NT2/D1 (cell line): ENCODE data around the gene COMMD9.
"Not testable (repeated sequence)": the region's sequence is repeated elsewhere in the genome, so short reads cannot be mapped to it uniquely, and the experiment has no call there.

ENCODE experiments used
- DNase-seq: peaks from one replicate; pipeline ENCODE4 v3.0.0-alpha.2; 2011; ENCODE audit warnings: low read depth, low spot score
- H3K27me3 ChIP-seq: 2 replicates; pipeline ENCODE4 v1.6.0; 2011; ENCODE audit warnings: mild to moderate bottlenecking; ENCODE audit not compliant: insufficient read length, insufficient read depth
- H3K36me3 ChIP-seq: 2 replicates; pipeline ENCODE4 v1.6.1; 2011; ENCODE audit warnings: mild to moderate bottlenecking, low read length, mixed read lengths; ENCODE audit not compliant: insufficient read depth, insufficient read length
- H3K4me1 ChIP-seq: 2 replicates; pipeline ENCODE4 v1.5.1; 2011; ENCODE audit not compliant: insufficient read depth, insufficient read length
- H3K4me3 ChIP-seq: 2 replicates; pipeline ENCODE4 v1.5.1; 2011; ENCODE audit warnings: low read depth; ENCODE audit not compliant: insufficient read length
- H3K9ac ChIP-seq: 2 replicates; pipeline ENCODE4 v1.6.0; 2011; ENCODE audit warnings: low read depth; ENCODE audit not compliant: insufficient read length
- H3K9me3 ChIP-seq: 2 replicates; pipeline ENCODE4 v1.5.1; 2011; ENCODE audit warnings: mild to moderate bottlenecking, low read length; ENCODE audit not compliant: insufficient read depth
- SUZ12 ChIP-seq: IDR thresholded peaks from 2 replicates; pipeline ENCODE4 v1.6.1; 2011; ENCODE audit not compliant: insufficient read length, insufficient read depth; ENCODE audit errors: extremely low read depth
- YY1 ChIP-seq: IDR thresholded peaks from 2 replicates; pipeline ENCODE4 v1.6.1; 2011; ENCODE audit not compliant: insufficient read length, insufficient read depth
- ZNF274 ChIP-seq: IDR thresholded peaks from 2 replicates; pipeline ENCODE4 v1.6.1; 2011; ENCODE audit warnings: mild to moderate bottlenecking, low read depth, low read length

COMMD9 gene

DNA sequence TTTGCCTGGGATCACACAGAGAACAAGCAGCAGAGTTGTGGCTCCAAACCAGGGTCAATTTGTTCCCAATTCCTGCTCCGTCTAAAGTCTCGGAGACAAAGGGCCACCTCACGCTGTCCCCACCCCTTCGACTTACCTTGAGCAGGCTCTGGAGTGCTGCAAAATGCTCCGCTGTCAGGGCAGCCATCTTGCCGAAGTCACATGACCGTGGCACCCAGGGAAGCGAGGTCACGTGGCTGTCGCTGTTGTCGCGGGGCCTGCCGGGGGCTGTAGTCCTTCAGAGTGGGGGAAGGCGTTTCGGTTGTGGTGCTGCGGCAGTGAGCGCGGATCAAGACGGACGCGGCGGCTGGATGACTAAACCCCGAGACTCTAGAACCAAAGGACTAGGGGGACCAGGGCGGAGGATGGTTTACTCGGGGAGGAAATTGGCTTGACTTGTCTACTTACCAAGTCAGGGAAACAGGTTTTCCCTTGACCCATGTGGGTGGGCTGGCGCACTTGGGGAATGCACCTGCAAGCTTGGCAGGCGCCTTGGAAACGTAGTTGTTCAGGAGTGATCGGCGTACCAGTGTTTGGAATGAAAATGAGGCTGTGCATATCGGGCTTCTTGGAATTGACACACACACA lies at the start of gene COMMD9:
Gene COMMD9 (minus strand): TSS at position 199 of the 627 bp plus-strand sequence. CDS start 12 bp downstream, at position 187.
- Histone ChIP-seq H3K9ac (peak within 1 kb of the TSS; percentile 50), H3K9me3 (no peaks in the 10 kb centered on the region), H3K4me1 (no peaks in the 10 kb centered on the region), H3K4me3 (peak within 1 kb of the TSS; percentile 82), H3K36me3 (no peaks in the 10 kb centered on the region), H3K27me3 (peaks cover 30% of the 10 kb centered on the region)
- TF ChIP-seq ZNF274 (no peak), SUZ12 (no peak), YY1 (peak; percentile 97)
- DNase-seq, result peak; percentile 92

DNA sequence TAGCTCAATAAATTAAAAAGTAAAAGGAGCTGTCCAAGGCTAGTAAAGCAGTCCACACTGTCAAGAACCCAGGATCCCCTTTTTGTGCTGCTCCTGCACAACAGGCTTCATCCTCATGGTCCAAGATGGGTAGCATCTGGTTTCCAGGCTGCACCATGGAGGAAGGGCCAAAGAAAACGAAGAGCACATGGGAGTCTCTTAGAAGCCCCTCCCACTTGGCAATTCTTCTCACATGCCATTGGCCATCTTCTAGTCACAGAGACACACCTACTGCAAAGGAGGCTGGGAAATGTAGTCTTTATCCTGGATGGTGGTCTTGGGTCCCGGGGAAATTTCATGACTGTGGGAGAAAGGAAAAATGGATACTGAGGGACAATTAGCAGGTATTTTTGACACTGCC lies 44.7 kb upstream of the COMMD9 start:
- Histone ChIP-seq H3K9me3 (no peaks in the 10 kb centered on the region), H3K27me3 (no peaks in the 10 kb centered on the region), H3K4me1 (no peaks in the 10 kb centered on the region), H3K4me3 (no peak overlapping the region), H3K9ac (no peak overlapping the region), H3K36me3 (no peaks in the 10 kb centered on the region)
- peak; percentile 46 for DNase-seq
- TF ChIP-seq YY1 (no peak), SUZ12 (no peak), ZNF274 (no peak)

DNA sequence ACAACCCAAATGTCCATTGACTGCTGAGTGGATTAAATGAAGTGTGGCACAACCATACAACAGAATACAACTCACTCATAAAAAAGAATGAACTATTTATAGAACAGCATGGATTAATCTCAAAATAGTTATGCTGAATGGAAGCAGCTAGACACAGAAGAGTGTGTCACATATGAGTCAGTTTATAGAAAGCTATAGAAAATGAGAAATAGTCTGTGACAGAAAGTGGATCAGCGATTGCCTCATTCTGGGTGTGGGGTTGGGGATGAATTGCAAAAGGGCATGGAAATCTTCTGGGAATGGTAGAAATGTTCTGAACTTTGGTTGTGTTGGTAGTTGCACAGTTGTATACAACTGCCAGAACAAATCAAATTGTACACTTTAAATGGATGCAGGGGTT lies 44.2 kb upstream of the COMMD9 start:
- H3K36me3 ChIP-seq, result no peaks in the 10 kb centered on the region
- DNase-seq, result no peak

DNA sequence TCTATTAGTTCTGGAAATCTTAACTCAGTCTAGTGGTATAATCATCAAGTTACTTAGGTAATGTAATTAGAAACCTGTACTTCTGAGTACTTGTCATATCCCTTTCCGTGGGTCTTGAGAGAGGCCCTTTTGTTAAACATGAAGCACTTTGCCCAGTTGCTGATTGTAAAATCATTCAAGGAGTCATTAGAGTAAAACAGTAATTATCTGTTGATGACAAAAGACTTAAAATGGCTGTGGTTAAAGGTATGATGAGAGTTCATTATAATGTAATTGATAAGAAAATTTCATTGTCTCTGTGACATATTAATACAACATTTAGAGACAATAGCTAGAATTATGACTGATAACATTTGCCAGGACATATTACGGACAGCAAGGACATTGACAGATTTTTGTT lies 41.2 kb upstream of the COMMD9 start:
- H3K4me1 ChIP-seq, result no peaks in the 10 kb centered on the region
- H3K9ac ChIP-seq, result no peak overlapping the region
- TF ChIP-seq SUZ12 (no peak), YY1 (no peak), ZNF274 (no peak)
- H3K4me3 ChIP-seq, result no peak overlapping the region
- H3K27me3 ChIP-seq, result no peaks in the 10 kb centered on the region
- H3K9me3 ChIP-seq, result no peaks in the 10 kb centered on the region
- DNase-seq, result no peak
- H3K36me3 ChIP-seq, result no peaks in the 10 kb centered on the region

More for the DNA sequence above, 44.2 kb upstream of the COMMD9 start:
- Histone ChIP-seq H3K4me1 (no peaks in the 10 kb centered on the region), H3K9ac (no peak overlapping the region), H3K27me3 (no peaks in the 10 kb centered on the region), H3K9me3 (no peaks in the 10 kb centered on the region), H3K4me3 (no peak overlapping the region)
- no peak for TF ChIP-seq ZNF274
- TF ChIP-seq YY1, result no peak
- TF ChIP-seq SUZ12, result no peak

DNA sequence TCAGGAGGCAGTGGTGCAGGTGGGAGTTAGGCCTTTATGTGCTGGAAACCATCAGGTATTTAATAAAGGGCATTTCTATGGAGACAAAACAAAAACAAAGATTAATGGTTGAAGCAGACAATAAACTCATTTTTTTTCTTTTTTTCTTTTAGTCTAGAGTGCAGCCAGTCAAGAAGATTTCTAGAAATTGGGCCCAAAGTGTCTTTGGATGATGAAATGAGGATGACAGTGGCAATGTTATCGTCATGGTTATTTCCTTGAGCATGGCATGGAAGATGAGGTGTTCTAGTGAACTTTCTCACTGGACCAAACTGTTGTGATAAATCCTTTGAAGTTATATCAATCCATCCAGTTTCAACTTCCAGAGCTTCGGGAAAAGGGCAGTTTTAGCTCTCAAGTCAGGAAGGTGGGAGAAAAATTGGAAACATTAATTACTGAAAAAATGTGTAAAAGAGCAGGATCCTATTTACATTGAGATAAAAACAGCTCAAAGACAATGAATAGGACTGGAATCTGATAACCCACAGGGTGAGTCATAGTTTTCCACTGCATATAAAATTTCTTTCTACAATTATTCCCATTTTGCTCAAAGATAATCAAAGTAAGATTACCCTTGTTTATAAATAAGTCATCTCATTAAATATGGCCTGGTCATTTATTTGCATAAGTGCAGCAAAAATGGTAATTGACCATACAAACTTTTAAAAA lies 39.9 kb upstream of the COMMD9 start:
- H3K27me3 ChIP-seq, result no peaks in the 10 kb centered on the region
- H3K4me3 ChIP-seq, result no peak overlapping the region
- TF ChIP-seq YY1 (no peak), ZNF274 (no peak), SUZ12 (no peak)
- H3K36me3 ChIP-seq, result no peaks in the 10 kb centered on the region
- no peaks in the 10 kb centered on the region for H3K4me1 ChIP-seq
- no peak overlapping the region for H3K9ac ChIP-seq
- H3K9me3 ChIP-seq, result no peaks in the 10 kb centered on the region
- DNase-seq, result no peak

DNA sequence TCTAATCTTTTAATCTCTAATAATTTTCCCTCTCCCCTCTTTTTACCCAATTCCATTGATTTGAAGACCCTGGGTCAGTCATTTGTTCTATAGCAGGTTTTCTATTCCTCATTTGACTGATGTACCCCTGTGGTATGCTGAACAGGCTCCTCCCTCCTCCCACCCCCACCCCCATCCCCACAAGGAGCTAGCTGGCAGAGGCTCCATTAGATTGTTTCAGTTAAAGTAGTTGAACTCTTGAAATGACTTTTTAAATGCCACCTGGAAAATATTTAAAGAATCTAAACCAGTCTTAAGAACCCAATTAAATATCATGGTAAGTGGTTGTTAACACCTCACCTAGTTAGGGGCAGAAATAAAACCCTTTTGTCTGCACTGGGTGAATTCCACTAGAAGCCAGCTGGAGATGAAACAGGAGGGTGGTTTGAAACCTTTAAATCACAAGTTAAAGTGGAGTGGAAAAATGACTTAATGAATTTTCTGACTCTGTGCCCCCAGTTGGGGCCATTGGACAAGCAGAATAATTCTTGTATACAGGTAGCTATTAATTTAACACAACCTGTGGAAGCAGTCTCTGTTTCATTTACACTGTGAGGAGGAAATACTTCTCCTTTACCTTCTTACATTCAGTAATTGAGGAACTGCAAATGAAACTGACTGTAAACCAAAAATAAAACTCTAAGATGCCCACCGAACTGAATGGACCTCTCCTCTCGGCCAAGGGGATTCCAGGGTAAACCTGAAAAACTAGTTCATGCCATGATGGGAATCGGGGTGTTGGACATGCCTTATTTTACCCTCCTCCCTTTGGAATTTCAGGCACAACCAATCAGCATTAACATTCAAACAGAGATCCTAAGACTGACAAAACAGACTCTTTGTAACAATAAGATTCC lies 37.5 kb upstream of the COMMD9 start:
- TF ChIP-seq SUZ12 (no peak), YY1 (no peak), ZNF274 (no peak)
- Histone ChIP-seq H3K9me3 (no peaks in the 10 kb centered on the region), H3K27me3 (no peaks in the 10 kb centered on the region), H3K9ac (no peak overlapping the region), H3K4me1 (no peaks in the 10 kb centered on the region), H3K36me3 (no peaks in the 10 kb centered on the region), H3K4me3 (no peak overlapping the region)
- no peak for DNase-seq

DNA sequence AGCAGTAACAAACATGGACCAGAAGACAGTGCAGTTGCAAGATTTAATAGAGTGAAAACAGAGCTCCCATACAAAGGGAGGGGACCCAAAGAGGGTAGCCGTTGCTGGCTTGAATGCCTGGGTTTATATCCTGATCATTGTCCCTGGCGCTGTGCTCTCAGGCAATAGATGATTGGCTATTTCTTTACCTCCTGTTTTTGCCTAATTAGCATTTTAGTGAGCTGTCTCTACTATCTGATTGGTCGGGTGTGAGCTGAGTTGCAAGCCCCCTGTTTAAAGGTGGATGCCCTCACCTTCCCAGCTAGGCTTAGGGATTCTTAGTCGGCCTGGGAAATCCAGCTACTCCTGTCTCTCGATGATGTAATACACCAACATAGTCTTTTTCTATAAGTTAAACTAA lies 36.2 kb upstream of the COMMD9 start:
- not testable (repeated sequence) for H3K4me1 ChIP-seq, H3K27me3 ChIP-seq, DNase-seq, H3K9ac ChIP-seq, H3K4me3 ChIP-seq, H3K36me3 ChIP-seq, H3K9me3 ChIP-seq

DNA sequence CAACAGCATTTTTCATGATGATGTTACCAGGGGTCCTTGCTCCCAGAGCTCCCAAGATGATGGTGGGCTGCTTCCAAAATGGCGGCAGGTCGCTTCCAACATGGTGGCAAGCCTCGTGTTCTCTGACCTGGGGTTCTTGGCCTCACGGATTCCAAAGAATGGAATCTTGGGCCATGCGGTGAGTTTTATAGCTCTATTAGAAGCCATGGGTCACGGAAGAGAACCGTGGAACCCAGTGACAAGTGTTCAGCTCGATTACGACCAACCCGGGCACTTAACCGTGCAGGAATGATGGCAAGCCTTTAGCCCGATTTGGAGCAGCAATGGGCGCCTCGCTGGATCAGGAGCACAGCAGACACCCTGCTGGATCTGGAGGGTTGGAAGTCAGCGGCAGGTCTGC lies 35.7 kb upstream of the COMMD9 start:
- H3K27me3 ChIP-seq, H3K4me1 ChIP-seq, H3K9me3 ChIP-seq, H3K9ac ChIP-seq, H3K4me3 ChIP-seq, H3K36me3 ChIP-seq, DNase-seq: not testable (repeated sequence)
